HG02571 (cell line): ENCODE results near the gene ITGAX.

Experiments used
- ATAC-seq: cut with Tn5 transposase; IDR thresholded peaks from one replicate; pipeline ENCODE4 v1.9.1; 2021; ENCODE audit warnings: mild to moderate bottlenecking, moderate library complexity; ENCODE audit not compliant: unreplicated experiment

The ITGAX gene

GRCh38 chr16:31347445-31347844 lies 7.5 kb upstream of the ITGAX start:
- ATAC-seq = no peak

- no peak for ATAC-seq
Observed at GRCh38 chr16:31348579-31348978, 6.4 kb upstream of the ITGAX start.

- ATAC-seq = no peak
Observed at GRCh38 chr16:31350275-31351005, 4.5 kb upstream of the ITGAX start.

- no peak for ATAC-seq
Observed at GRCh38 chr16:31351246-31351941, 3.6 kb upstream of the ITGAX start.

- ATAC-seq = no peak
Observed at GRCh38 chr16:31351942-31352325, 3.0 kb upstream of the ITGAX start.

- ATAC-seq = no peak
Observed at GRCh38 chr16:31352376-31353115, 2.4 kb upstream of the ITGAX start.

GRCh38 chr16:31355431-31356100 lies 590 bp downstream of the ITGAX start:
- no peak for ATAC-seq

- ATAC-seq = no peak
Observed at GRCh38 chr16:31356566-31357323, 1.8 kb downstream of the ITGAX start.

- no peak for ATAC-seq
Observed at GRCh38 chr16:31357324-31358109, 2.5 kb downstream of the ITGAX start.

- no peak for ATAC-seq
Observed at GRCh38 chr16:31360251-31360650, 5.3 kb downstream of the ITGAX start.

- no peak for ATAC-seq
Observed at GRCh38 chr16:31361201-31362110, 6.5 kb downstream of the ITGAX start.

- ATAC-seq = no peak
Observed at GRCh38 chr16:31362476-31363405, 7.8 kb downstream of the ITGAX start.

- ATAC-seq = no peak
Observed at GRCh38 chr16:31363721-31364120, 8.7 kb downstream of the ITGAX start.

GRCh38 chr16:31364421-31364820 lies 9.4 kb downstream of the ITGAX start:
- no peak for ATAC-seq

GRCh38 chr16:31365131-31365865 lies 10.3 kb downstream of the ITGAX start:
- ATAC-seq = no peak

- no peak for ATAC-seq
Observed at GRCh38 chr16:31367853-31368252, 12.9 kb downstream of the ITGAX start.

- no peak for ATAC-seq
Observed at GRCh38 chr16:31371008-31371407, 16.0 kb downstream of the ITGAX start.
